Stimulated activated naive CD8-positive, alpha-beta T cell treated with anti-CD3 and anti-CD28 coated beads, Interleukin-15, Interleukin-2, amounts not matched to agents 100 U/mL and 50 U/mL, for 24 hours (primary cell): ENCODE results near the gene LCN9.
"Not testable (repeated sequence)": the region's sequence is repeated elsewhere in the genome, so short reads cannot be mapped to it uniquely, and the experiment has no call there.

ENCODE experiments used
- ATAC-seq: fragments of 150-1000 bp; cut with Tn5 transposase; one replicate; pipeline ENCODE4 v1.10.0; 2021
- DNase-seq: peaks from one replicate; pipeline ENCODE4 v3.0.0; 2021

Gene LCN9

DNA sequence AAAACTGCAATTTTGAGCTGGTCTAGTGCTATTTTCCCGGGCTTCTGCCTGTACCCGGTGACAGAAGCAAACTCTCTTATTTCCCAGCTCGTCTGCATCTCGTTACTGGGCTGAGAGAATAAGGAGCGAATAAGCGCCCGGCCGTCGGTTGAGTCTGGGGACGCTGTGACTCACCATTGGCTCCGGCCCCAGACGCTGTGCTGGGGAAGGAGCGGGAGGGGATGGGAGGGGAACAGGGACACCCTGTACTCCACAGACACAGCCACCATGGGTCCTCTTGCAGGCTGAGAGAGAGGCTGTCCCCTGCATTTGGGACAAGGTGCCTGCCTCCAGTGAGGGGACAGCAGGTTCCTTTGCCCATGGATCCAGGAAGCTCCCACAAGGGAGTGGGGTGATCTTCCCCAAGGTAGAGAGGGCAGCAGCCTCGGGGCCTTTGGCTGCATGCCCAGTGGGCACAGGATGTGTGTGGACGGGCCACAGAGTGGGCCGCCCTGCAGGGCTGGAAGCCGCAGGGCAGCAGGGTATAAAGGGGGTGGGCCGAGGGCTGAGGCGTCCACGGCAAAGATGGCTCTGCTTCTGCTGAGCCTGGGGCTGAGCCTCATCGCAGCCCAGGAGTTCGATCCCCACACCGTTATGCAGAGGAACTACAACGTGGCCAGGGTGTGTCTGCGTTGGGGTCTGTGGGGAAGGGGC is at the start of gene LCN9:
Gene LCN9, plus strand, starts transcription at position 552 of the 693 bp plus-strand sequence. Its CDS starts 13 bp downstream, at position 565.
- DNase-seq (no peak), ATAC-seq (no peak)

GRCh38 chr9:135613946-135614805 is 48.9 kb upstream of the LCN9 start:
- no peak for DNase-seq
- ATAC-seq, result no peak

GRCh38 chr9:135614821-135615665 is 48.1 kb upstream of the LCN9 start:
- no peak for ATAC-seq

DNA sequence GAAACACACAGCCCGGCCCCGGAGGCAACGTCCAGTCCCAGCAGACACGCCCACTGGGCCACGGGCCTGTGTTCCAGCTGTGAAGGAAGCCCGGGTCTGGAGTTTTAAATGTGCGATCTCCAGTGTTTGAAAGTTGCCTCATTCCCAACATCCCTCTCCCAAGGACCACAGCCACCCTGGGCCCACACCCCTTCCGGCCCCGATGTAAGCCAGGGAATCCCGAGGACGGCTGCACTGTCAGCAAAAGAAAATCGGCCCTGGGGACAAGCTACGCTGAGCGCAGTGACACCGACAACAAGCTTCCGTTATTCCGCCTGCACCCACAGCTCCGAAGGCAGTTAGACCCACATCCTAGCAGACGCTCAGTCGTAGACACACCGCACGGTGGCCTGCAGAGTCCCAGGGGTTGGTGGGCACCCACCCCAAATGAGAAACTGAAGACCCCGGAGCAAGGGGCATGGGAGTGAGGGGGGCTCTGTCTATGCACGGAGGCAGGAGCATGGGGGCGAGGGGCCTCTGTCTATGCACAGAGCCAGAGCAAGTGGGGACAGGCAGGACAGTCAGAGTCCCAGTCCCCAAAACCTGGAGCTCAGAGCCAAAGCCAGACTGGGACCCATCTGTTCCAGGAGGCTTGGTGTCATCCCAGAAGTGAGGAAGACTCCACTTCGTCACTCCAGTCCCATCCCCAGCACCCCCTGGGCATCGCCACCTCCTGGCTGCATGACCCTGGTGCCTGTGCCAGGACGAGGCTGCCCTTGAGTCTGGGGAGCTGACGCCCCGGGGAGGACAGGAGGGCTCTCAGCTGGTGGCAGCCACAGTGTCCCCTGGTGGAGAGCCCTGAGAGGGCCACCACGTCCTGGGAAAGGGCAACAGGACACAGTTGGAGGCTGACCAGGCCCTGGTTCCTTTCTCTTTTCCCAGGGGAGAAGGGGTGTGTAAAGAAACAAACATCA is 47.2 kb upstream of the LCN9 start:
- no peak for DNase-seq
- no peak for ATAC-seq

More at GRCh38 chr9:135614821-135615665, 48.1 kb upstream of the LCN9 start:
- no peak for DNase-seq

- ATAC-seq (no peak), DNase-seq (no peak)
Observed at GRCh38 chr9:135616619-135617537, 46.2 kb upstream of the LCN9 start.

GRCh38 chr9:135617538-135617900 is 45.6 kb upstream of the LCN9 start:
- DNase-seq (no peak), ATAC-seq (no peak)

GRCh38 chr9:135617991-135618411 is 45.1 kb upstream of the LCN9 start:
- ATAC-seq (no peak), DNase-seq (no peak)

DNA sequence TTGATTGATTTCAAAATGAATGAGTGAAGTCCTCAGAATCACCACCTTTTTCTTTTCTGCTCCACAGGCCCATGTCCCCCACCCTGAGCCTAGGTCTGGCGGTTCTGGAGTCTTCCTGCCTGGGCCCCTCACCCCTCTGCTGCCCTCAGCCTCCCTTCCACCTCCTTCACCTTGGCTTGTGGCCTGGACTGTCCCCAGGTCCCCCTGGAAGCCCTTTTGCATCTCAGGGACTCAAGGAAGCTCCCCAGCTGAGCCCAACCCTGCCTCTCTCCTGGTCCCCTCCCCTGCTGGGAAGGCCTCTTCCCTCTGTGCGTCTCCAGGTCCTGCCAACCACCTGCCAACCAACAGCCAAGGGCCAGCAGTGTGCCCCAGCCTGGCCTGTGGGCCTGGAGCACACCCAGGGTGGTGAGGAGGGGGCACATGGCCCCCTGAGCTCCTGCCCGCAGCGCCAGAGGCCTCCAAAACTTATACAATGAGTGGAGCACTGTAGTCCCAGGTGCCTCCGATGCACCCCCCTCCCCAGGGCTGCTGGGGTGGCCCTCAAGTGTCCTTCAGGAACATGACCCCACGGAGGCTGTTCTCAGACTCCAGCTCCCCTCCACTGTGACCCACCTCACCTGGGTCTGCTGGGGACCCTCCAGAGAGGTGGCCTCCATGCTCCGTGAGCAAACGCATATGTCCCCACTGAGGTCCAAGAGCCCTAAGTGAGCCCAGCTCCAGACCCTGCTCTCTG is 44.1 kb upstream of the LCN9 start:
- ATAC-seq, result no peak
- DNase-seq, result no peak

GRCh38 chr9:135619599-135619886 is 43.6 kb upstream of the LCN9 start:
- DNase-seq (no peak), ATAC-seq (no peak)

- no peak for ATAC-seq
- no peak for DNase-seq
Observed at GRCh38 chr9:135620558-135620957, 42.6 kb upstream of the LCN9 start.

- ATAC-seq (no peak), DNase-seq (no peak)
Observed at GRCh38 chr9:135622415-135623020, 40.6 kb upstream of the LCN9 start.

DNA sequence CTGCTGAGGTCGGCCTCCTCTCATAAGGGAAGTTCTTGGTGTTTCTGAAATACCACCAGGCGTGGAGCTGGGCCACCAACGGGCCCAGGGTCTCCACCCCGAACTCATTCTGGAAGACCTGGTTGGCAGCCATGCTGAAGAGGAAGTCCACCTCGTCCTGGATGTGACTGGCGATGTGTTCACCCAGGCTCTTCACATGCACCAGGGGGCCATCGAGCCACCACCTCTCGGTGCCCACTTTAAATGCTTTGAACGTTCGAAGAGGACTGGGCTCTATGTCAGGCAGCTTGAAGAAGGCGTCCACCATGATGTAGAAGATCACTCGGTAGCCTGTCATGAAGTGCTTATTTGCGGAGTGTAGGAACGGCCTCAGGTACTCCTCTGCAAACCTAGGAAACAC is 38.8 kb upstream of the LCN9 start:
- DNase-seq (no peak), ATAC-seq (no peak)

- ATAC-seq (no peak), DNase-seq (no peak)
Observed at GRCh38 chr9:135632841-135633240, 30.3 kb upstream of the LCN9 start.

GRCh38 chr9:135636930-135637530 is 26.1 kb upstream of the LCN9 start:
- not testable (repeated sequence) for ATAC-seq, DNase-seq

GRCh38 chr9:135639196-135639595 is 23.9 kb upstream of the LCN9 start, which contains the start of gene GLT6D1:
GLT6D1 (minus strand) TSS chr9:135639540; CDS start chr9:135639187, 353 bp downstream.
- DNase-seq, result no peak
- ATAC-seq, result no peak

DNA sequence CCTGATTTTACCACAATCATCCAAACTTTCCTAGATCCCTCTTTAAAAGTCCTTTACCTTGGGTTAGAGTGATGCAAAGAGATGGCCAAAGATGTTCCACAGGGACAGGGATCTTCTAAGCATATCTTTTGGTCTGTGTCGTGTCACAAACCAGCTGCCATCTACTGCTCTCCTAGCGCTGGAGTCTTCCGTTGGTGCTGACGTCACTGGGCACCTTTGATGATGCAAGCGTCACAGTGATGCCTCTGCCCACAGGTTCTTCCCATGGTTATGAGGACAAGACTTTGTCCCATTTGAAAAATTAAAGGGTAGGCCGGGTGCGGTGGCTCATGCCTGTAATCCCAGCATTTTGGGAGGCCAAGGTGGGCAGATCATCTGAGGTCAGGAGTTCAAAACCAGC is 22.1 kb upstream of the LCN9 start:
- DNase-seq (no peak), ATAC-seq (no peak)

DNA sequence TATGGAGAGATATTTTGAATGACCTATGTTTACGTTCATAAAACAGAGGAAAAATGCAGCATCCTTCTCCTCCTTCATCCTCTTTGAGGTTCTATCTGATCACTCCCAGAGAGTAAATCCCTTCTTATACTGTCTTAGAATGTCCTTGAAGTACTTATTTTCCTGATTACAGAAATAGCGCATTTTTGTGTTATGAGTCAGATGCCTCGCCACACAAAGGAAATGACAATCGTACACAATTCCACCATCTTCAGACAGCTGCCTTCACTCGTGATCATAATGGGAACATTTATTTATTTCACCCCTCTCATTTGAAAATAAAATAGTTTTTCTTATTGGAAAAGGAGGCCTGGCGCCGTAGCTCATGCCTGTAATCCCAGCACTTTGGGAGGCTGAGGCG is 21.4 kb upstream of the LCN9 start:
- ATAC-seq (no peak), DNase-seq (no peak)

DNA sequence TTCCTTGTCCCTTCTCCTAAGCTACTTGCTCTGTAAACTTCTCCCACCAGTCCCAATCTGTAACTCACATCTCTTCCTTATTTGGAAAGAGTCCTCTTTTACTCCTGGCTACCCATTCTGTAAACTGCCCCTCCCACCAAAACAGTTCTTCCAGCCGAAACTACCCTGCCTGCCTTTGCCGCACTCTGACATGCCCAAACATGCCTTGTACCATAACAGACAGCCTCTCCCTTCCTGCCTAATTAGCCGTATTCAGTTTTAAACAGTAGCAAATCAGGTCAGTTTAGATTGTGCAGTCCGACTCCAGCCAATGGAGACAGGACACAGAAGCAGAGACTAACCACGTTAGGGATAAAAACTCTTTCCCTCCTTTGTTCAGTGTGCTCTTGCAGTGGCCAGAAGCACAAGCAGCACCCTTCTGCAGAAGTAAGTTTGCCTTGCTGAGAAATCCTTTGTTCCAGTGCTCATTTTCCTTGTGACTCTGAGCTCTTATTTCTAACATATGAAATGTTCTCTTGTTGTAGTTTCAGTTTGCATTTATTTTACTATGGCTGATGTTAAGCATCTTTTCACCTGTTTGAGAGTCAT is 18.4 kb upstream of the LCN9 start:
- ATAC-seq, result no peak
- no peak for DNase-seq
